ENCODE results near the gene DLGAP1. TPM values are rescaled to one million over a fixed set of nuclear protein-coding genes. Genes with fewer than 3 reads are reported as not detected.

DLGAP1 gene
- total RNA-seq, 1 donor from 2014 or later, result 5.4 TPM

DNA sequence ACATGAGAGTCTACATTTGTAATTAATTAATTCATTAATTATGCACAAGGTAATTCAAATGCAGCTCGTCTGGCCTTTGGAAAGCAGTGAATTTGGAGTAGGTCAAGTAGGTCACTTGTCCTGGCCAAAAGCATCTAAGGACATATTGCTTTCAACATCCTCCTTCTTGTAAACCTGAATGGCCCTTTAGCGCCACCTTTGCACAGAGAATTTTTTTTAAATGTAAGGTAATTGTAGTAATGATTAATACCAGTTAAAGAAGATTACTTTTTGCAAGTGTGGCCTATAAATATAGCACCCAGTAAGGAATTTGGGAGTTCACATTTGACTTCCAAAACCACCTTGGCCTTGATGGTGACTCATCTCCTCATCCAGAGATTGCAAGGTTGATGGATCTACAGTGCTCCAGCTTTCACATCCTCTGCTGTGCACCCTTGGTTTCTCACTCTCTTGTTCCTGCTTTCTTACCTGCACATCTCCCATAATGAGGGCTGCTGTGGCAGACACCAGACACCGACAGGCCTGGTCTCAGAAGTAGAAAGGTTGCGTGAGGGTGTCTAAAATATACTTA lies 523.5 kb downstream of the DLGAP1 start:
- DNase-seq (no peak), ATAC-seq (no peak)
- TF ChIP-seq, protein P1, sequence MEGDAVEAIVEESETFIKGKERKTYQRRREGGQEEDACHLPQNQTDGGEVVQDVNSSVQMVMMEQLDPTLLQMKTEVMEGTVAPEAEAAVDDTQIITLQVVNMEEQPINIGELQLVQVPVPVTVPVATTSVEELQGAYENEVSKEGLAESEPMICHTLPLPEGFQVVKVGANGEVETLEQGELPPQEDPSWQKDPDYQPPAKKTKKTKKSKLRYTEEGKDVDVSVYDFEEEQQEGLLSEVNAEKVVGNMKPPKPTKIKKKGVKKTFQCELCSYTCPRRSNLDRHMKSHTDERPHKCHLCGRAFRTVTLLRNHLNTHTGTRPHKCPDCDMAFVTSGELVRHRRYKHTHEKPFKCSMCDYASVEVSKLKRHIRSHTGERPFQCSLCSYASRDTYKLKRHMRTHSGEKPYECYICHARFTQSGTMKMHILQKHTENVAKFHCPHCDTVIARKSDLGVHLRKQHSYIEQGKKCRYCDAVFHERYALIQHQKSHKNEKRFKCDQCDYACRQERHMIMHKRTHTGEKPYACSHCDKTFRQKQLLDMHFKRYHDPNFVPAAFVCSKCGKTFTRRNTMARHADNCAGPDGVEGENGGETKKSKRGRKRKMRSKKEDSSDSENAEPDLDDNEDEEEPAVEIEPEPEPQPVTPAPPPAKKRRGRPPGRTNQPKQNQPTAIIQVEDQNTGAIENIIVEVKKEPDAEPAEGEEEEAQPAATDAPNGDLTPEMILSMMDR (IDR thresholded peaks at IDR 0.05), result no peak
- Histone ChIP-seq H3K36me3 (no peaks in the 10 kb centered on the region), H3K4me1 (no peaks in the 10 kb centered on the region), H3K9me3 (no peaks in the 10 kb centered on the region), H3K27ac (no peak overlapping the region), H3K27me3 (no peaks in the 10 kb centered on the region), H3K4me3 (no peak overlapping the region)
- intact Hi-C loops (cut with DNase I), result no loop called here

- Histone ChIP-seq H3K36me3 (no peaks in the 10 kb centered on the region), H3K4me3 (no peak overlapping the region), H3K27ac (no peak overlapping the region), H3K27me3 (no peaks in the 10 kb centered on the region), H3K9me3 (no peaks in the 10 kb centered on the region), H3K4me1 (no peaks in the 10 kb centered on the region)
- ATAC-seq (no peak), DNase-seq (no peak)
- TF ChIP-seq, protein P1 (IDR thresholded peaks at IDR 0.05), result no peak
- intact Hi-C loops (cut with DNase I), result no loop called here
Observed at GRCh38 chr18:3931013-3931315, 524.1 kb downstream of the DLGAP1 start.

DNA sequence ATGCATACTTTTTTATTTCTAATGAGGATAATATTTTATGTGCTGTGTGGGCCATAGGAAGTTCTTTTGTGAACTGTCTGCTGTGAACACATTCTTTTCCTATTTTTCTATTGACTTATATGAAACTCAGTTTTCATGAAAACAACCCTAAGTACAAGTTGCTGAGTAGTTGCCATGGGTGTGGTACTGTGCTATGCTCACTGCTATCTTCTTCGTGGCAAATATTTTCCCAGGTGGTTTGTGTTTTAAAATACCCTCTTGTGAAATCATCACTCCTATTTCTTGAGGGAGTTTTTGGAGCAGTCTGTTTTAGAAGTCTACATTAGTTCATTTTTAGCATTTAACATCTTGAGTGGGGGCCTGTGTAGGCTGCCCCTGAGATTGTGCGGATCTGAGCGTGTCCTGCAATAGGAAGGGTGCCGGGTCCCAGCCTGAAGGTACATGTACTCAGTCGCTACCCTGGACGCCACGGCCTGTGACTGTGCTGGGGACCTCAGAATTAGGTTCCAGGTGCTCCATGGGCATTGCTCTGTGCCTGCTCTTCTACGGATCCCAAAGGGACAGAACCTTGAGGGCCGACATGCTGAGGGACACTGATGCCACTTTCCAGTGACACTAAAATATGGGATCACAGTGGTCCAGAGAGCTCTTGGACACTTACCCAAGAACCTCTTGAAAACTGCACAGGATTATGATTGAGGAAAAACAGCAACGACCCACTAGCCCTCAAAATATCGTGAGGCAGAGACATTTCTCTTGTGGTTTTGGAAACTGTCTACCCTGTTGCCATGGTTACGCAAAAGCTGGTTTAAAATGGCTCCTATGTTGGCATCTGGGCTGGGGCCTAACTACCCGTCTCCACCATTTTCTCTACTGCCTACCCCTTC lies 524.7 kb downstream of the DLGAP1 start:
- H3K4me3 ChIP-seq, result no peak overlapping the region
- no peak overlapping the region for H3K27ac ChIP-seq
- no peaks in the 10 kb centered on the region for H3K36me3 ChIP-seq
- H3K4me1 ChIP-seq, result no peaks in the 10 kb centered on the region
- DNase-seq (no peak), ATAC-seq (no peak)
- intact Hi-C loops (cut with DNase I), result no loop called here
- H3K27me3 ChIP-seq, result no peaks in the 10 kb centered on the region
- TF ChIP-seq, protein P1 (IDR thresholded peaks at IDR 0.05), result no peak
- H3K9me3 ChIP-seq, result no peaks in the 10 kb centered on the region

DNA sequence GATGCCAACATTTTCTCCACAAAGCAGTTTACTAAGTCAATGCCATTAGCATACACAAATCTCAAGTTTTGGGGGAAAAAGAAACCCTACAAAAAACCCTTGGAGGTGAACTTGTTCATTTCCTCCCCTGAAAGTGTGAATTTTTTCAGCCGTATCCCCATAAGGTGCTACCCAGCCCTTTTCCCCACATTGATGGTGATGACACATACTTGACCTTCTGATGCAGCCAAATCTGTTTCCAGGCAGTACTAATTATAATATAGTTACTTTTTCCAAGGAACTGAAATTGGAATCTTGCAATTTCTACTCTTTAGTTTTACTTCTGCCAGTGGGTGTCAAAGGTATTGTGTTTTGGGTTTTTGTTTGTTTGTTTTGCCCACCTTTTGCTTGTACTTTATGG lies 530.7 kb downstream of the DLGAP1 start:
- intact Hi-C loops (cut with DNase I), result no loop called here

DNA sequence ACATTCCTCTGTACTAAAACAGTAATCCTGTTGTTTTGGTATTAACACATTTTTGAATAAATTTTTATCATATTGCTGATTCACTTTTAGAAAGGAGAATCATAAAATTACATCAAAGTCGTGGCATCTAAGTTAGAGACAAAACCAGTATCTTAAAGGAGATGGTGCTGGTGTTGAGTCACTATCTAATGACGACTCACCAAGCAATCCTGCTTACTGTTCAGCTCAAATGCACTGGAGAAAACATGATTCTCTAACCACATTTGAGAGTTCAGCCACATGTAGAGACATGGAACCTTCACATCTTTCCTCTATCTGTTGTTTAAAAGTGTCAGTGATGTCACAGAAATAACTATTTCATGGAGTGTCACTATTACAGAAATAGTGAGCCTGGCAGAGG lies 531.4 kb downstream of the DLGAP1 start:
- Histone ChIP-seq H3K36me3 (no peaks in the 10 kb centered on the region), H3K27me3 (no peaks in the 10 kb centered on the region), H3K9me3 (no peaks in the 10 kb centered on the region), H3K4me3 (no peak overlapping the region), H3K27ac (no peak overlapping the region), H3K4me1 (no peaks in the 10 kb centered on the region)
- ATAC-seq (no peak), DNase-seq (no peak)
- TF ChIP-seq, protein P1 (IDR thresholded peaks at IDR 0.05), result no peak
- intact Hi-C loops (cut with DNase I), result no loop called here

More for the DNA sequence above, 530.7 kb downstream of the DLGAP1 start:
- no peaks in the 10 kb centered on the region for H3K9me3 ChIP-seq
- H3K4me1 ChIP-seq, result no peaks in the 10 kb centered on the region
- no peaks in the 10 kb centered on the region for H3K27me3 ChIP-seq
- ATAC-seq (no peak), DNase-seq (no peak)
- H3K36me3 ChIP-seq, result no peaks in the 10 kb centered on the region
- H3K27ac ChIP-seq, result no peak overlapping the region
- H3K4me3 ChIP-seq, result no peak overlapping the region
- TF ChIP-seq, protein P1 (IDR thresholded peaks at IDR 0.05), result no peak
